HG03108 (cell line): ENCODE measurements around the gene GNG14.
"Not testable (repeated sequence)": the region's sequence is repeated elsewhere in the genome, so short reads cannot be mapped to it uniquely, and the experiment has no call there.

Source experiments
- ATAC-seq: cut with Tn5 transposase; IDR thresholded peaks from one replicate; pipeline ENCODE4 v1.9.1; 2021; ENCODE audit warnings: moderate library complexity; ENCODE audit not compliant: unreplicated experiment

Gene GNG14

DNA sequence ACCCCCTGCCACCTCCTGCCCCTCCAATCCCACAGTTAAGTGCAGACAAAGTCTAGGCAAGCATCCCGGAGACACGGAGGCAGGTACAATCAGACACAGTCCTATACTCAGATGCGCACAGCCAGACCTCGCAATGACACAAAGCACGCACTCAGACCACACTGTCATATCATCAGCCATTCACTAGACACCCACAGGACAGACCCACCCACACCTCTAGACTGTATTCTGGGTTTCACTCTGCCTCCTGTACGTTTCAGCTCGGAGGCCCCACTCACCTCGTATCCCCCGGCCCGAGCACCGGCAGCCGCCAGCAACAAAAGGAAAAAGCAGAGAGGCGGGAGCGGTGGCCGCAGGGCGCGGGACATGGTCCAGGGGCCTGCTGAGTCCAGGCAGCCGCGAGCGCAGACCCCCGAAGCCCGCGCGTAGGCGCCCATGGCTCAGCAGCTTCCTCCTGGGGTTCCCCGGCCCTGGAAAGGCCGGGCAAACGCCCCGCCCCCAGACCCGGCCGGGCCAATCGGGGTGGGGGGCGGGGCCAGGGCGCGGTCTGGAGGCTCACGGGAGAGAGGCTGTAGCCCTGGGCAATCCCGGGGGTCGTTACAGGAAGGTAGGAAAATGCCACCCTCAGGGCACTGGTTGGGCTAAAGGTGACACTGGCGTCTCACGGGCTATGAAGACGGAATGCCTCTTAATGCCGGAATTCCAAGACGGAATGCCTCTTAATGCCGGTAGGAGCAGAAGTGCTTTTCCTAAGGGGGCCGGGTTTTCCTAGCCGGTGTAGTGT is 21.3 kb upstream of the GNG14 start, which contains the start of the genes MAN2B1 and WDR83:
Gene MAN2B1 (minus strand): TSS at position 478 of the 784 bp plus-strand sequence. CDS start 41 bp downstream, at position 437.
Gene WDR83 (plus strand): TSS at position 543 of the 784 bp plus-strand sequence. CDS start 2,984 bp downstream, outside the sequence.
- ATAC-seq = no peak

DNA sequence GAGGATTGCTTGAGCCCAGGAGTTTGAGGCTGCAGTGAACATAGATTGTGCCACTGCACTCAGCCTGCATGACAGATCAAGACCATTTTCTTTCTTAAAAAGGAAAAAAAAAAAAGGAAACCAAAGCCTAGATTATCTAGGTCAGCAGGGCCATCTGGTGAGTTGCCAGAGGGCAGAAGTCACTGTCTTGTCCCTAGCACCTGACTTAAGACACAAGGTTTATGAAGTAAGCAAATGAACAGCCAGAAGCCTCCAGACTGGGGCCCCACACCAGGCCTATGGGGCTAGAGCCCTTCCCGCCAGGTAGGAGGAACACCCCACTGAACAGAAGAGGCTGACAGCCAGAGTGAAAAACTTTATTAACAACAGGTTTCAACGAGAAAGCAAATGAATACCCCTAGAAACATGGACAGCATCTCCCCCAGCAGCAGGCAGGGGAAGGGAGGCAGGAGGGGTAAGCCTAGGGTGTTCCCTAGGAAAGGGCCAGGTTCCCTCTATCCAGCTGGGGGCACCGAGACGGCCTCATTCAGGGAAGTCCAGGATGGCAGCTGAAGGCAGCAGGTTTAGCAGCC is 20.0 kb upstream of the GNG14 start:
- no peak for ATAC-seq

DNA sequence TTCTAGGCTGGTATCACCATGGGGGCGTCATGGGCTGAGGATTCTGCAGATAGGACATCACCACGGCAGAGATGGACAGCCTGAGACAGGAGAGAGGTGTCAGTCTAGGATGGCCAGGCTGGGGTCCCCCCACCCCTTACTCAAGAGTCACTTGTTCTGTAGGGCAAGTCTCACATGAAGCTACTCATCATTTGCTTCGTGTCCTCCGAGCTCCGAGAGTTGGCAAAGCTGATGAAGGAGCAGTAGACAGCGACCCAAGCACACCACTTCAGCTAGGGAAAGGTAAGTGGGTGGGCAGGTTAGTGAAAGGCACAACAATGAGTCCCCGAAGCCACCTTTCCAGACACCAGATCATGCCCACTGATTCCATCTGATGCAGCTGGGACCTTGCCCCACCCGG is 19.5 kb upstream of the GNG14 start:
- no peak for ATAC-seq

DNA sequence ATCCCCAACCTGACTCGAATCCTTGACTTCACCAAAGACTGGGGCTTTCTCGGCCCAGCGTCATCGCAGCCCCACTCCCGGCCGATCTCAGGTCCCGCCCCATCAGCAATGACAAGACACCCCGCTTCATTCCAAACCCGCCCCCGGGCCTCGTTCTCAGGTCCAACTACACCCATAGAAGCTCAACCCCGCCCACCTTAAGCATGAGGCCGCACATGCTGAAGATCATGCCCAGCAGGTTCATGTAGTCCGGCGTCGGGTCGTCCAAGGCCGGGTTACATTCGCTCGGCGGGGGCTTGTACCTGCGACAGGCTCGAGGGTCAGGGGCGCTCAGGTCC is 18.9 kb upstream of the GNG14 start:
- ATAC-seq = no peak

DNA sequence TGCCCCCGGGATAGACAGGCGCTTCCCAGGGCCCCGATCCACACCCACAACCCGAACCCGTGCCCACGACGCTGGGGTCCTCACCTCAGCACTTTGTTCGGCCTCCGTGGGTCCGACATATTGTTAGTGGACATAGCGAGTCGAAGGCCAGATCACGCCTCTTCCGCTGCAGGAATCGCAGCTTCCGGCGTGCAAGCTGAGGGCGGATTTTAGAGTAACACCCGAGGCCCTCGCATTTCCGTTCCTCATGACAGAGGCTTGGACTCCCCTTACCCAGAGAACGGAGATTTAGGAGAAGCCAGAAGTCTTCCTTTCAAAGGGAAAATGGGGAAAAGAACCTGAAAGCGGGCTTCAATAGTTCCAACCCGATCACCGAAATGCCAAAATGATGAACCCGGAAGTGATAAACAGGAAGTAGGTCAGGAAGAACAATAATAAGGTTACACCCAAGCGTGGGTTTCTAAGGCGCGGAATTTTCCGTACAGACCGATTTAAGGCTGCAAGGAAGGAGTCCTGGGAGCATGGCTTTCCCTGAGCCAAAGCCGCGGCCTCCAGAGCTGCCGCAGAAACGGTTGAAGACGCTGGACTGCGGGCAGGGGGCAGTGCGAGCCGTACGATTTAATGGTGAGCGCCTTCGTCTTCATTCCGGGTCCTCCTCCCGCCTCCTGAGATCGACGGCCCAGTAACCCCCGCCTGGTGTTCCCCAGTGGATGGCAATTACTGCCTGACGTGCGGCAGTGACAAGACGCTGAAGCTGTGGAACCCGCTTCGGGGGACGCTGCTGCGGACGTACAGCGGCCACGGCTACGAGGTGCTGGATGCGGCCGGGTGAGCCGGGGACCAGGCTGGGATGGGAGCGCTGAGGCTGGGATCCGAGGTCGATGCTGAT is 18.3 kb upstream of the GNG14 start:
- ATAC-seq = no peak

DNA sequence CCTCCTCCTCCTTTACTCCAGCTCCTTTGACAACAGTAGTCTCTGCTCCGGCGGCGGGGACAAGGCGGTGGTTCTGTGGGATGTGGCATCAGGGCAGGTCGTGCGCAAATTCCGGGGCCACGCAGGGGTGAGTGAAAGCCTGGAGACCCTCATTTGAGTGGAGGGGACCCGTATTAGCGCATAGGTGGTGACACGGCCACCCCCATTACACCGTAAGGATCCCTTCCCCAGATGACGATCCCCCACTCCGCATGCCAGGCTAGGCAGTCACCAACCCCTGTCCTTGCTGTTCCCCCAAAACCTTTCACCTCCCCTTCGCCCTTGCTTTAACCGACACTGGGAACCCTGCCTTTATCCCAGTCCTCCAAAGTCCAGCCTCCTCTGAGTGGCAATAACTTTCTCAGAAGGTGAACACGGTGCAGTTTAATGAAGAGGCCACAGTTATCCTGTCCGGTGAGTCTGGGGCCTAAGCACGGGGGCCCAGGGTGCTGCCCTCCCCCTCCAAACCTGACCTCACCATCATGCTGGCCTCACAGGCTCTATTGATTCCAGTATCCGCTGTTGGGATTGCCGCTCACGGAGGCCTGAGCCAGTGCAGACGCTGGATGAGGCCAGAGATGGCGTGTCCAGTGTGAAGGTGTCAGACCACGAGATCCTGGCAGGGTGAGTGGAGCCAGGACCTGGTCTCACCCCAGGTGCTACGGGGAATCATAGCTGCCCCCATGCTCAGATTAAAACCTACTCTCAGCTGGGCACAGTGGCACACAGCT is 17.5 kb upstream of the GNG14 start:
- no peak for ATAC-seq

DNA sequence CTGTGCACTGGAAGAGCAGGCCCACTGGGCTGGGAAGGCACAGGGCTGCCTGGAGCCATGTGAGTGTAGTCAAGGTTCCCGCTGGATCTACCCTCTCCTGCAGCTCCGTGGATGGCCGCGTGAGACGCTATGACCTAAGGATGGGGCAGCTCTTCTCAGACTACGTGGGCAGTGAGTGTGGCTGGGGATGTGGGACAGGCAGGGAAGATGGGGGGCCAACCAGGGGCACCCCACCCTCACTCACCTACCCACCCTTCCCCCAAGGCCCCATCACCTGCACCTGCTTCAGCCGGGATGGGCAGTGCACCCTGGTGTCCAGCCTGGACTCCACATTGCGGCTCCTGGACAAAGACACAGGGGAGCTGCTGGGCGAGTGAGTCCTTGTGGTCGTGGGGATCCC is 15.1 kb upstream of the GNG14 start:
- ATAC-seq = no peak

DNA sequence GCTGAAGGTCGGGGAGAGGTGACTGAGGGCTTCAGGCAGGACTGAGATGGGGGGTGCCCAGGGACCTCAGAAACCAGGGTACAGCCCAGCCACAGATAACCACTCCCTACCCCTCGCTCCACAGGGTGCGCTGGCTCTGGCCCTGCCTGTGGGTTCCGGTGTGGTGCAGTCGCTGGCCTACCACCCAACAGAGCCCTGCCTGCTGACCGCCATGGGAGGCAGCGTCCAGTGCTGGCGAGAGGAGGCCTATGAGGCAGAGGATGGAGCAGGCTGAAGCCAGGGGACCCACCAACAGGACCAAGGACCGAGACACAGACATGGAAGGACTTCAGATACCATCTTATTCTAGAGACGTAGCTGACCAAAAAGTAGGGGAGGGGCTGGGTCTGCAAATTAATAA is 12.4 kb upstream of the GNG14 start:
- ATAC-seq = no peak

DNA sequence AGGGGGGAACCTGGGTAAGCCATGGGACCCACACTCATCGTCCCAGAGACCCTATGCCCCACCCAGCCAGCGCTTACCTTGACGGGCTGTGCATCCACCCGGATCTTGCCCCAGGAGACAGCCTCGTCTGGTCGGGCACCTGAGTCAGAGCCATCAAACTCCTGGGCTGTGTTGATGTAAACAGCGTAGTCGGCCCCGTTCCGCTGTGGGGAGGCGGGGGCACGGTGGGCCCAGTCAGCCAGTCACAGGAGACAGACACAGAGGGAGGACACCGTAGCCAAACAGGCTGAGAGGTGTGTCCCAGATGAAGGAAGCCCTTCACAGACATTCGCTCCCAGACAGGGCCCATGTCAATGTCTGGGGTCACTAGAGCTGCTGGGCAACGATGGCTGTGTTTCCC is 11.9 kb upstream of the GNG14 start:
- no peak for ATAC-seq

DNA sequence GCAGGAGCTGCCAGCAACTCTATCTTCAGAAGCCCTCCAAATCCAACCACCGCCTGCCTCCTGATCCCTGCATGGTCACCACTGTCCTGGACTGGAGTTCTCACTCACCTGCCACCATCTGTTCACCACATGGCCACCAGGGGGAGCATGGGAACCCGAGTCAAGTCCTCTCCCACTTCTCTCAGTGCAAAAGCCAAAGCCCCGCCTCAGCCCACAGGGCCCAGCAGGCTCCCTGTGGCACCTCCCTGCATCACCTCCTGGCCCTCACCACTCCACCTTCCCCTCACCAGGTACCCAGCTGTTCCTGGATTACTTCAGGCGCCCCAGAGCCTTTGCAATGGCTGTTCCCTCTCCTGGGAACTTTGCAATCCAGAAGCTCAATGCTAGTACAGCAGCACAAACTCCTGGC is 11.4 kb upstream of the GNG14 start:
- no peak for ATAC-seq

DNA sequence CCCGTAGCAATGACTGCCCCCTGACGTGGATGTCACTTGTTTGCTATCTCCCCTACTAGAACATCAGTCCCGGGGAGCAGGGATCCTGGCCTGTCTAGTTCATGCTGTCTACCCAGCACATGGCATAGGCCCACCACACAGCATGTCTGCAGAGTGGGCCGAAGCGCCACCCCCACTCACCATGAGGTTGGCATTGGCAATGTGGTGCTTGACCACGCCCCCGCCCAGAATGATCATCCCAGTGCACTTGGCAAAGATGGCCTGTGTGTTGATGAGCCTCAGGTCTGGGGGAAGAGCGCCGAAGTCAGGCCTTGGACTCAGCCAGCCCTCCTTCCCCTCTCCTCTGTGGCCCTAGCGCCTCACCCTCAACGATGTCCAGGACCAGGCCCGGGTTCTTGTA is 10.9 kb upstream of the GNG14 start:
- ATAC-seq = no peak

DNA sequence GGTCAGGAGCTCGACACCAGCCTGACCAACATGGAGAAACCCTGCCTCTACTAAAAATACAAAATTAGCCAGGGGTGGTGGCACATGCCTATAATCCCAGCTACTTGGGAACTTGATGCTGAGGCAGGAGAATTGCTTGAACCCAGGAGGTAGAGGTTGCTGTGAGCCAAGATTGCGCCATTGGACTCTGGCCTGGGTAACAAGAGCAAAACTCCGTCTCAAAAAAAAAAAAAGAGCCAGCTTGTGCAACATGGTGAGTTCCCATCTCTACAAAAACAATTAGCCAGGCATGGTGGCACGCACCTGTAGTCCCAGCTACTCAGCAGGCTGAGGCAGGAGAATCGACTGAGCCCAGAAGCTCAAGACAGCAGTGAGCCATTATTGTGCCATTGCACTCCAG is 9.8 kb upstream of the GNG14 start:
- ATAC-seq = not testable (repeated sequence)

DNA sequence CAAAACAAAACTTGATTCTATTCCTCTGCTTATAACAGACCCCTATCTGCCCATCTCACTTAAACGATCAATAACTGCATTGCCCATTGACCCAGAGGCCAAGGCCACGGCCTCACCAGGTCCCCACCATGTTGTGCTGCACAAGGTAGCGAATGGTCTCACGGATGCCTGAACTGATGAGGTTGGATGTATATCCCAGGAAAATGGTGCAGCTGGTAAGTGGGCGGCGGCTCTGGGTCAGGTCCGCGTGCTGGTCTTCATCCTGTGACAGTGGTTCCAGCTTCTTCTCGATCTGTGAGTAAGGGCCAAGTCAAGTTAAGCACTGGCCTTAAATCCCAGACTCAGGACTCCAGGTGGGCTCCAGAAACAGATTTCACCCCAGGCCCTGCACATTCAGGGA is 7.8 kb upstream of the GNG14 start:
- no peak for ATAC-seq

DNA sequence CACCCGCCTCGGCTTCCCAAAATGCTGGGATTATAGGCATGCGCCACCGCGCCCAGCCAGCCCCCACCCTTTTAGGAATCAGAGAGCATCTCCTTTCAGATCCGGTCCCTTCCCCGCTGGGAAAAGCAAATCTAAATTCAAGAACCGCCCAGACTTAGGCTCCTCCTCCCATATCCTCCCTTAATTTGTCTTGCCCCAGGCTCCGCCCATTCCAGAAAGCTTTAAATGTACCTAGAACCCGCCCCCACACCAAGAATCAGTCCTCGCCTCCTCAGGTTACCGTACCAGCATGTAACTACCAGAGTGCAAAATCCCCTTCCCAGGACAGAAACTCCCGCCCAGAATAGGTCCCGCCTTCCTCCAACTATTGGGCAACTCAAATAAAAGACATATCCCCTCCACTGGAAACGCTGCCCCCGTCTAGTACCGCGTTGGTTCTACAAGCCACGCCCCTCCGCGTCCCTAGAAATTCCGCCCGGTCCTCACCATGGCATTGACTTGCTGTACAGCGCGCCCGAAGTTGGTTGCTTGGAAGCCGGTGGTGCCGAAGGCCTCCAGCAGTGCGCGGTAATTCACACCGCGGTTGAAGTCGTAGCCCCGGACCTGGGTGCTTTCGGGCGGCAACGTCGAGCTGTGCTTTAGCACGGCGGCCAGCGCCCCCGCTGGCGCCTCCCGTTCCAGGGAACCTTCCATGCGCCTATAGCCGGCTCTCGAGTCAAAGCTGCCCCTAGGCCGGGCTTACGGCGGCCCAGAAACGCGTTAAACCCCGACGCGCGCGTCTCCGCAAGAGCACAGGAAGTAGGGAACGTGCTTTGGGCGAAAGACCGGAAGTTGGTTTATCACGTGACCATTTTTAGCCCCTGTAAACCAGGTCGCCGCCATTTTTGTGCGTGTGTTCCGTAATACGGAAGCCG is 6.5 kb upstream of the GNG14 start, which contains the start of gene DHPS:
Gene DHPS (minus strand): TSS at position 807 of the 914 bp plus-strand sequence. CDS start 114 bp downstream, at position 693.
- ATAC-seq = peak; percentile 60

DNA sequence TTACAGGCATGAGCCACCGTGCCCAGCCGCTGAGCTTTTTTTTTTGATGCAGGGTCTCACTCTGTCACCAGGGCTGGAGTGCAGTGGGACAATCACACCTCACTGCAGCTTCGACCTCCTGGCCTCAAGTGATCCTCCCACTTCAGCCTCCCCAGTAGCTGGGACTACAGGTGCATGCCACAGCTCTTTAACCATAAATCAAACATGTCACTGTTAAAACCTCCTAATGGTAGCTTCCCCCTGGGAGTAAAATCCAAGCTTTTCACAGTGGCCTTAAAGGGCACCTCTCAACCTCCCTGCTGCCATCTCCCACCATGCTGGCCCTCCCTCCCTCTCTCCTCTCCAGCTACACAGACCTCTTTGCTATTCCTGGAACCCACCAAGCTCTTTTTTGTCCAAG is 2.0 kb upstream of the GNG14 start:
- no peak for ATAC-seq

DNA sequence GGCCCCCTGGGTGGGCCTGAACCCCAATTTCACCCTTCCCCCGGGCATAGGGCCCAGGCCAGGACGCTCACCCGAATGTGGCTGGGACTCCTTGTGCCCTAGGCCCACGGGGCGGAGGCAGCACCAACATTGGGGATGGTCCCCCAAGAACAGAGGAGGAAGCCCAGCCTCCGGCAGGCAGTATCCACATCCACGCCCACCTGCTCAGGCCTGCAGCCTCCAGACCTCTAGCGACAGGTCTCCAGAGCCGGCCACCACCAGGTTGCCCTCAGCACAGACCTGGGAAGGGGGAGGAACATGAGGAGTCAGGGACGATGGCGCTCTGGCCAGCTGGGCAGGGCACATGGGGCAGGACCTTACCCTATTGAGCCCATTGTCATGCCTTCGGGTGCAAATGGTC is 1.2 kb downstream of the GNG14 start:
- no peak for ATAC-seq

DNA sequence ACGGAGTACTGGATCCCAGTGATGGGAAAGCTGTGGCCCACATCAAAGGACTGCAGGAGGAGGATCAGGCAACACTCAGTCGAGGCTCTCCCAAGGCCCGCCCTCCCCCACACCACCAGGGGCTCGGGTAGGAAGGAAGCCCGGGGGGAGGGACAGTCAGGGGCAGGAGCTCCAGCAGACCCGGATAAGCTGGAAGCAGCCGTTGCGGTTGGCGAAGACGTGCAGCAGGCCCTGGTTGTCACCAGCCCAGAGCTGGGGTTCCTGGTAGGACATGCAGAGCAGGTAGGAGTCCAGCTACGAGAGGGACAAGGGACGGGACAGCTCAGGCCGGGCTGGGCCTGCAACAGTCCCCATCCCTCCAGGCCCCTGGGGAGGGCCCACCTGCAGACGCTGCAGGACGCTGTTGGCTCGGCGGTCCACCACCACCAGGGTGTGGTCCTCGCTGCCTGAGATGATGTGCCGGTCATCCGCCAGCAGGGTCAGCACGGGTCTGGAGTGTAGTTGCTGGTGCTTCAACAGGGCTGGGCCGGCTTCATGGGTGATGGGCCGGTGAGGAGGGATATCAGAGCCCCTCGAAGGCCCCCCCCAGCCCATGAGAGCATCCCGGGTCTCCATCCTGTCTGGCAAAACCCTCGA is 1.9 kb downstream of the GNG14 start:
- ATAC-seq = no peak

DNA sequence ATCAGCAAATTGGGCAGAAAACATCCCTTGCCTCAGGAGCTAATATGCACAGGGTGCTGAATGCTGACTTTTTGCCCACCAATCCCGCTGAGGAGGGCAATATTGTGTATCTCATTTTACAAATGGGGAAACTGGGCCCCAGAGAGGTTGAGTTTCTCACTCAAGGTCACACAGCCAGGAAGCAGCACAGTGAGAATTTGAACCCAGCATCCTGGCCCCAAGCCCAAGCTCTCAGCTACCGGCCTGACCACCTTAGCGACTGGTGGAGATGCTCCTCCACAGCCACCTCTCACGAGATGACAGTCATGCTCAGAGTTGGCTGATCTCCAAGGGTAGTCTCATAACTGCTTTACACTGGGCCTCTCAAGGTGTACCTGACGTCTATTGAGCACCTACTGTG is 5.2 kb downstream of the GNG14 start:
- no peak for ATAC-seq

DNA sequence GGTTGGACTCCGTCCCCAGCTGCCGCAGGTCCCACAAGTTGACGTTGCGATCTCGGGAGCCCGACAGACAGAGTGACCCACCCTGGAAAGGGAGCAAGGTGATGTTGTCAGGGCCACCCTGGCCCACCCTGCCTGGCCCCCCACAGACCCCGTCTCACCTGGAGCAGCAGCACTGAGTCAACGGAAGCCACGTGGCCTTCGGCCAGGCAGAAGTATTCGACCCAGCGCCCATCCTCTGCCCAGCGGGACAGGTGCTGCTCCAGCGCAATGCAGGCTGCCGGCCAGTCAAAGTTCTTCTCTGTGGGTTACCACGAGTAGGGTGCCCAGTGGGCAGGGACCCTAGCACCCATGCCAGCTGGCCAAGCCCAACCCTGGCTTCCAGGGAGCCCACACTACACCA is 6.8 kb downstream of the GNG14 start:
- no peak for ATAC-seq
